Erythroblast (primary cell): ENCODE results near the gene LRRC8A.
"Not testable (repeated sequence)": the region's sequence is repeated elsewhere in the genome, so short reads cannot be mapped to it uniquely, and the experiment has no call there.

Experiments
- GATA1 ChIP-seq: IDR thresholded peaks from 2 replicates; pipeline ENCODE4 v1.6.1; 2011; ENCODE audit warnings: low read depth, mild to moderate bottlenecking, control low read depth, low read length, moderate library complexity
- POLR2A ChIP-seq: IDR thresholded peaks from 2 replicates; pipeline ENCODE4 v1.6.1; 2011; ENCODE audit warnings: mild to moderate bottlenecking, low read length

- not testable (repeated sequence) for TF ChIP-seq POLR2A, GATA1
Observed at GRCh38 chr9:128961403-128961802, 79.5 kb downstream of the LRRC8A start.
